K562 (cell line): ENCODE measurements around the gene RNU2-1.
"Not testable (repeated sequence)": the region's sequence is repeated elsewhere in the genome, so short reads cannot be mapped to it uniquely, and the experiment has no call there.

Experiments used
- ARNT ChIP-seq, 2 experiments: fragments of 450-650 bp; IDR thresholded peaks; 2 replicates each; pipeline ENCODE4 v1.6.1; 2016; ENCODE audit warnings: mild to moderate bottlenecking in 1 of 2
- ELK1 ChIP-seq: sonication (generic); formaldehyde crosslinking; IDR thresholded peaks from 2 replicates; pipeline ENCODE4 v1.8.1; 2022; ENCODE audit warnings: missing genetic modification reagents
- EP300 ChIP-seq: IDR thresholded peaks from 2 replicates; pipeline ENCODE4 v1.6.1; 2012; ENCODE audit warnings: low read length, improper control_type of control experiment
- SP1 ChIP-seq: sonication (generic); formaldehyde crosslinking; IDR thresholded peaks from 2 replicates; pipeline ENCODE4 v1.8.1; 2022; ENCODE audit warnings: mild to moderate bottlenecking, missing genetic modification reagents
- TEAD4 ChIP-seq, 2 experiments: sonication (generic) in 1 of 2; formaldehyde crosslinking in 1 of 2; IDR thresholded peaks; 2 replicates each; pipeline versions ENCODE4 v1.6.1 to v1.8.0; 2012 to 2022; ENCODE audit warnings: borderline replicate concordance in 1 of 2, inconsistent platforms in 1 of 2, low read length in 1 of 2, mild to moderate bottlenecking in 1 of 2, missing genetic modification reagents in 1 of 2
- ZNF12 ChIP-seq: sonication (generic); formaldehyde crosslinking; IDR thresholded peaks from 2 replicates; pipeline ENCODE4 v1.4.0; 2020; ENCODE audit warnings: mild to moderate bottlenecking, missing genetic modification reagents
- TF ChIP-seq, protein P1 (sequence below): fragments of 450-650 bp; formaldehyde crosslinking; IDR thresholded peaks from 2 replicates; pipeline ENCODE4 v1.4.0; 2022; ENCODE audit warnings: mild to moderate bottlenecking, moderate library complexity
- TF ChIP-seq, protein P2 (sequence below), 2 experiments: fragments of 450-650 bp in 1 of 2; sonication (generic) in 1 of 2; formaldehyde crosslinking in 1 of 2; IDR thresholded peaks in 1 of 2; conservative IDR thresholded peaks in 1 of 2; 2 replicates each; pipeline versions ENCODE4 v1.6.1 to v1.8.1; 2016 to 2023; ENCODE audit warnings: mild to moderate bottlenecking in 2 of 2, moderate library complexity in 2 of 2, inconsistent platforms in 1 of 2, missing genetic modification reagents in 1 of 2

DNA sequence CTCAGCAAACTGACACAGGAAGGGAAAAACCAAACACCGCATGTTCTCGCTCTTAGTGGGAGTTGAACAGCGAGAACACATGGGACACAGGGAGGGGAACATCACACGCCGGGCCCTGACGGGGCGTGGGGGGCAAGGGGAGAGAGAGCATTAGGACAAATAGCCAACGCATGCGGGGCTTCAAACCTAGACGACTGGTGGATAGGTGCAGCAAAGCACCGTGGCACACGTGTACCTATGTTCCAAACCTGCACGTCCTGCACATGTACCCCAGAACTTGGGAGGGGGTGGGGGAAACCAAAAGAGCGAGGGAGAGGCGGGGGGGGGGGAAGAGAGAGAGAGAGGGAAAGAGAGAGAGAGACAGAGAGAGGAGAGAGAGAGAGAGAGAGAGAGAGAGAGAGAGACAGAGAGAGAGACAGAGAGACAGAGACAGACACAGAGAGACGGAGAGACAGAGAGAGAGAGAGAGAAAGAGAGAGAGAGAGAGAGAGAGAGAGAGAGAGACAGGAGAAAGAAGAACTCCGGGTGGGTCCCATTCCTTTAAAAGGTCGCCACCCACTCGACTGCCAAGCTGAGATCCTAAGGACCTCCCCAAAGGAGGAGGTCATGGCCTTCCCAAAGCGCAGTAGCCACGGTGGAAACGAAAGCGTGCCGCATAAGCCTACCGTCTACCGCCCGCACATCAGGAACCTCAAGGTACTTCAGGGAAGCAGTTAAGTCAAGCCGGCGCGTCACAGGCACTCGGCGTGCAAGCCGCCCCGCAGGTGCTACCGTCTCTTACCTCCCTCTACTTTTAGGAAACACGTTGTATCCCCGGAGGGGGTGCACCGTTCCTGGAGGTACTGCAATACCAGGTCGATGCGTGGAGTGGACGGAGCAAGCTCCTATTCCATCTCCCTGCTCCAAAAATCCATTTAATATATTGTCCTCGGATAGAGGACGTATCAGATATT is 37.1 kb upstream of the RNU2-1 start:
- TF ChIP-seq, protein P1, sequence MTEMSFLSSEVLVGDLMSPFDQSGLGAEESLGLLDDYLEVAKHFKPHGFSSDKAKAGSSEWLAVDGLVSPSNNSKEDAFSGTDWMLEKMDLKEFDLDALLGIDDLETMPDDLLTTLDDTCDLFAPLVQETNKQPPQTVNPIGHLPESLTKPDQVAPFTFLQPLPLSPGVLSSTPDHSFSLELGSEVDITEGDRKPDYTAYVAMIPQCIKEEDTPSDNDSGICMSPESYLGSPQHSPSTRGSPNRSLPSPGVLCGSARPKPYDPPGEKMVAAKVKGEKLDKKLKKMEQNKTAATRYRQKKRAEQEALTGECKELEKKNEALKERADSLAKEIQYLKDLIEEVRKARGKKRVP (CRISPR knock-in tag): not testable (repeated sequence)
- TF ChIP-seq ZNF12 (CRISPR knock-in tag); TEAD4 (IDR thresholded peaks at IDR 0.05; ENCODE audit: low read length); TEAD4 (CRISPR knock-in tag; IDR thresholded peaks at IDR 0.05; ENCODE audit: borderline replicate concordance); ARNT (IDR thresholded peaks at IDR 0.05); EP300; ELK1 (CRISPR knock-in tag); SP1: not testable (repeated sequence)
- TF ChIP-seq, protein P2, sequence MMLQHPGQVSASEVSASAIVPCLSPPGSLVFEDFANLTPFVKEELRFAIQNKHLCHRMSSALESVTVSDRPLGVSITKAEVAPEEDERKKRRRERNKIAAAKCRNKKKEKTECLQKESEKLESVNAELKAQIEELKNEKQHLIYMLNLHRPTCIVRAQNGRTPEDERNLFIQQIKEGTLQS (IDR thresholded peaks at IDR 0.05): not testable (repeated sequence)
- TF ChIP-seq, protein P2 (CRISPR knock-in tag; conservative IDR thresholded peaks at IDR 0.05): not testable (repeated sequence)
